Endothelial cell of umbilical vein (primary cell): ENCODE measurements around the gene RNF227. TPM values are rescaled to one million over a fixed set of nuclear protein-coding genes. Genes with fewer than 3 reads are reported as not detected.

Experiments used
- BruUV-seq: library from RNA; stranded (reverse); fragments of 400-500 nt; replicated peaks from 2 replicates; lab custom pipeline; 2021; lab: Mats Ljungman, UMichigan
- CTCF ChIA-PET: fragments of 300-600, 350-600 bp; sonication (Branson Sonifier 250); formaldehyde crosslinking; loops from one replicate; lab custom pipeline; 2021; ENCODE audit warnings: antibody characterized with exemption, inconsistent platforms; lab: Charles Lee
- POLR2A ChIA-PET: fragments of 300-600, 350-600 bp; sonication (Branson Sonifier 250); formaldehyde crosslinking; loops from one replicate; lab custom pipeline; 2021; ENCODE audit warnings: antibody characterized with exemption, inconsistent platforms; lab: Charles Lee
- DNase-seq: peaks from one replicate; pipeline ENCODE4 v3.0.0-alpha.2; 2011; ENCODE audit warnings: low read depth, low spot score
- FAIRE-seq: peaks from 2 replicates; lab custom pipeline; 2011; peaks lifted over from hg19 to GRCh38; lab: Jason Lieb, UNC
- H2AFZ ChIP-seq: 2 replicates; pipeline ENCODE4 v1.6.0; 2012; ENCODE audit warnings: low read depth, low read length, control low read depth, inconsistent platforms
- H3K27ac ChIP-seq: 2 replicates; pipeline ENCODE4 v1.5.1; 2011; ENCODE audit warnings: low read depth, mild to moderate bottlenecking, control low read depth, low read length, moderate library complexity; ENCODE audit not compliant: insufficient read depth
- H3K27me3 ChIP-seq, 2 experiments: 2 replicates each; pipeline versions ENCODE4 v1.6.0 to v1.6.1; 2011; ENCODE audit warnings: low read length in 2 of 2, mixed read lengths in 1 of 2; ENCODE audit not compliant: control insufficient read depth in 2 of 2, insufficient read depth in 2 of 2
- H3K36me3 ChIP-seq, 2 experiments: 2 replicates in 1 of 2; 3 replicates in 1 of 2; pipeline ENCODE4 v1.5.1; 2011; ENCODE audit warnings: low read length in 2 of 2, mild to moderate bottlenecking in 1 of 2, moderate library complexity in 1 of 2; ENCODE audit not compliant: control insufficient read depth in 2 of 2, insufficient read depth in 2 of 2; ENCODE audit errors: extremely low read depth in 1 of 2
- H3K4me1 ChIP-seq: 3 replicates; pipeline ENCODE4 v1.5.1; 2011; ENCODE audit warnings: mild to moderate bottlenecking, low read length; ENCODE audit not compliant: control insufficient read depth, insufficient read depth; ENCODE audit errors: extremely low read depth
- H3K4me2 ChIP-seq: 2 replicates; pipeline ENCODE4 v1.6.1; 2011; ENCODE audit warnings: low read length, control low read depth, mixed read lengths; ENCODE audit not compliant: insufficient read depth
- H3K4me3 ChIP-seq, 3 experiments: fragments of 200-600 bp in 1 of 3; sonication (generic), shearing (Covaris generic) in 1 of 3; replicated peaks in 1 of 3; 2 replicates each; pipeline ENCODE4 v1.5.1; 2011 to 2016; ENCODE audit warnings: control low read depth in 3 of 3, low read length in 3 of 3, mild to moderate bottlenecking in 2 of 3, inconsistent platforms in 1 of 3, low read depth in 1 of 3, moderate library complexity in 1 of 3; ENCODE audit not compliant: insufficient read depth in 1 of 3
- H3K79me2 ChIP-seq: 2 replicates; pipeline ENCODE4 v1.6.0; 2012; ENCODE audit warnings: low read length, inconsistent platforms; ENCODE audit not compliant: control insufficient read depth, insufficient read depth
- H3K9ac ChIP-seq: replicated peaks from 2 replicates; pipeline ENCODE3; 2011; ENCODE audit warnings: low read length, control low read depth; ENCODE audit not compliant: insufficient read depth; ENCODE audit errors: extremely low read depth
- H3K9me1 ChIP-seq: replicated peaks from 3 replicates; pipeline ENCODE4 v1.6.0; 2011; ENCODE audit warnings: mild to moderate bottlenecking, low read length; ENCODE audit not compliant: control insufficient read depth, insufficient read depth; ENCODE audit errors: extremely low read depth
- H3K9me3 ChIP-seq: replicated peaks from 2 replicates; pipeline ENCODE4 v1.5.1; 2012; ENCODE audit warnings: low read length, inconsistent platforms; ENCODE audit not compliant: control insufficient read depth, insufficient read depth
- H4K20me1 ChIP-seq: replicated peaks from 2 replicates; pipeline ENCODE3; 2011; ENCODE audit warnings: mild to moderate bottlenecking, low read length; ENCODE audit not compliant: control insufficient read depth, insufficient read depth; ENCODE audit errors: extremely low read depth
- EZH2 ChIP-seq: IDR thresholded peaks from 2 replicates; pipeline ENCODE4 v1.6.1; 2012; ENCODE audit warnings: borderline replicate concordance, low read depth, mild to moderate bottlenecking, moderate library complexity, low read length, inconsistent platforms; ENCODE audit not compliant: severe bottlenecking
- FOS ChIP-seq: IDR thresholded peaks from 2 replicates; pipeline ENCODE4 v1.6.1; 2011; ENCODE audit warnings: mild to moderate bottlenecking, low read length, moderate library complexity, borderline replicate concordance; ENCODE audit not compliant: insufficient read depth
- GATA2 ChIP-seq: IDR thresholded peaks from 2 replicates; pipeline ENCODE4 v1.7.0; 2011; ENCODE audit warnings: low read depth, mild to moderate bottlenecking, moderate library complexity, mixed read lengths, low read length; ENCODE audit not compliant: insufficient read length, insufficient read depth
- JUN ChIP-seq: IDR thresholded peaks from 2 replicates; pipeline ENCODE4 v1.6.1; 2011; ENCODE audit warnings: borderline replicate concordance, low read depth; ENCODE audit not compliant: insufficient read length, insufficient read depth
- MYC ChIP-seq: IDR thresholded peaks from one replicate; pipeline ENCODE4 v1.6.1; 2011; ENCODE audit warnings: mild to moderate bottlenecking, low read depth, low read length
- POLR2A ChIP-seq: IDR thresholded peaks from 2 replicates; pipeline ENCODE4 v1.6.1; 2012; ENCODE audit warnings: low read depth, mild to moderate bottlenecking, control low read depth, low read length
- POLR2AphosphoS5 ChIP-seq: IDR thresholded peaks from 2 replicates; pipeline ENCODE4 v1.6.1; 2012; ENCODE audit warnings: low read depth, mild to moderate bottlenecking, control low read depth, low read length, moderate library complexity; ENCODE audit not compliant: insufficient read depth
- dilution Hi-C: fragments of 300-500 bp; cut with MboI; formaldehyde crosslinking; loops from one replicate; pipeline ENCODE4 v1.15.0; 2019; ENCODE audit warnings: low sequenced_read_pairs; ENCODE audit not compliant: extremely low pct_ligation_motif_present
- intact Hi-C: fragments of 100-400 bp; cut with micrococcal nuclease; formaldehyde crosslinking; loops from one replicate; pipeline ENCODE4 v1.10.0; 2022
- polyA plus RNA-seq, 4 experiments: library from polyadenylated mRNA; depleted of rRNA in 3 of 4; stranded (reverse) in 3 of 4; unstranded in 1 of 4; fragments of >200 nt; gene quantifications; 2 replicates each; pipeline versions ENCODE4 v1.2.1 to v1.2.3, GENCODE V29; 2011 to 2012; ENCODE audit warnings: missing spikeins in 1 of 4
- total RNA-seq: library from RNA; stranded (reverse); gene quantifications from 2 replicates; pipeline ENCODE4 v1.2.3, GENCODE V29; 2021
- TF ChIP-seq, protein P1 (sequence below): IDR thresholded peaks from 2 replicates; pipeline ENCODE4 v1.6.1; 2011; ENCODE audit not compliant: insufficient read depth, insufficient read length
- TF ChIP-seq, protein P2 (sequence below), 2 donors: IDR thresholded peaks; 1 replicate in 1 of 2; 2 replicates in 1 of 2; pipeline ENCODE4 v1.5.1; 2011; ENCODE audit warnings: low read length in 2 of 2, mild to moderate bottlenecking in 2 of 2, moderate library complexity in 2 of 2, control low read depth in 1 of 2, inconsistent platforms in 1 of 2, low read depth in 1 of 2; ENCODE audit not compliant: insufficient read depth in 1 of 2; ENCODE audit errors: extremely low read depth in 1 of 2

Gene RNF227
- total and polyA plus RNA-seq, 2 donors (not counting 3 experiments of a cell fraction or from before 2014, with no cell fraction given) = 0.58 to 0.76 TPM

DNA sequence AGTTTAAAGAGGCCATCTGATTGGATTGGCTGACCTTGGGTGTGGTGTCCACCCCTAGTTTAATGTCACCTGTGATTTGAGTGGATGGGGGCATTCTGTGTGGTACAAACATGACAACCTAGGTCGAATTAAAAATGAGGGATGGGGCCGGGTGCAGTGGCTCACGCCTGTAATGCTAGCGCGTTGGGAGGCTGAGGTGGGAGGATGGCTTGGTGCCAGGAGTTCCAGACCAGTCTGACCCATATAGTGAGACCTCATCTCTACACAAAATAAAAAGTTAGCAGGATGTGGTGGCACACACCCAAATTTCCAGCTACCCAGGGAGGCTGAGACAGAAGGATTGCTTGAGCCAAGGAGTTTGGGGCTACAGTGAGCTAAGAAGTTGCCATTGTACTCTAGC, 30.4 kb upstream of the RNF227 start:
- no peaks in the 10 kb centered on the region for H3K27me3 ChIP-seq
- no peak overlapping the region for H3K4me3 ChIP-seq
- no peaks in the 10 kb centered on the region for H3K79me2 ChIP-seq
- H3K9me1 ChIP-seq = no peaks in the 10 kb centered on the region
- TF ChIP-seq FOS = no peak
- TF ChIP-seq, protein P1, sequence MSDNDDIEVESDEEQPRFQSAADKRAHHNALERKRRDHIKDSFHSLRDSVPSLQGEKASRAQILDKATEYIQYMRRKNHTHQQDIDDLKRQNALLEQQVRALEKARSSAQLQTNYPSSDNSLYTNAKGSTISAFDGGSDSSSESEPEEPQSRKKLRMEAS = no peak
- no peak for TF ChIP-seq MYC
- TF ChIP-seq GATA2 = no peak
- TF ChIP-seq POLR2A = no peak
- TF ChIP-seq, protein P2, sequence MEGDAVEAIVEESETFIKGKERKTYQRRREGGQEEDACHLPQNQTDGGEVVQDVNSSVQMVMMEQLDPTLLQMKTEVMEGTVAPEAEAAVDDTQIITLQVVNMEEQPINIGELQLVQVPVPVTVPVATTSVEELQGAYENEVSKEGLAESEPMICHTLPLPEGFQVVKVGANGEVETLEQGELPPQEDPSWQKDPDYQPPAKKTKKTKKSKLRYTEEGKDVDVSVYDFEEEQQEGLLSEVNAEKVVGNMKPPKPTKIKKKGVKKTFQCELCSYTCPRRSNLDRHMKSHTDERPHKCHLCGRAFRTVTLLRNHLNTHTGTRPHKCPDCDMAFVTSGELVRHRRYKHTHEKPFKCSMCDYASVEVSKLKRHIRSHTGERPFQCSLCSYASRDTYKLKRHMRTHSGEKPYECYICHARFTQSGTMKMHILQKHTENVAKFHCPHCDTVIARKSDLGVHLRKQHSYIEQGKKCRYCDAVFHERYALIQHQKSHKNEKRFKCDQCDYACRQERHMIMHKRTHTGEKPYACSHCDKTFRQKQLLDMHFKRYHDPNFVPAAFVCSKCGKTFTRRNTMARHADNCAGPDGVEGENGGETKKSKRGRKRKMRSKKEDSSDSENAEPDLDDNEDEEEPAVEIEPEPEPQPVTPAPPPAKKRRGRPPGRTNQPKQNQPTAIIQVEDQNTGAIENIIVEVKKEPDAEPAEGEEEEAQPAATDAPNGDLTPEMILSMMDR (IDR thresholded peaks at IDR 0.05; ENCODE audit: extremely low read depth in 1 of 2, insufficient read depth in 1 of 2, low read depth in 1 of 2, low read length in 2 of 2) = no peak
- no peak for TF ChIP-seq POLR2AphosphoS5
- no peak for TF ChIP-seq JUN
- TF ChIP-seq EZH2 = no peak
- ChIA-PET CTCF (interaction anchor here (1.1 to 1.5 kb wide), 2 partner anchors 42 to 51 kb away, joined by 3 to 4 read pairs; no protein-coding TSS in a partner anchor), POLR2A (no interaction called here)
- no TSS peak for BruUV-seq
- peaks cover 24 to 32% of the 10 kb centered on the region in 2 experiments for H3K36me3 ChIP-seq
- FAIRE-seq = no peak
- no peak overlapping the region for H2AFZ ChIP-seq
- no peak overlapping the region for H3K4me2 ChIP-seq
- intact Hi-C loops (no loop called here), dilution Hi-C loops (no loop called here)
- no peaks in the 10 kb centered on the region for H4K20me1 ChIP-seq
- no peak for DNase-seq
- H3K27ac ChIP-seq = no peak overlapping the region
- H3K9ac ChIP-seq = no peak overlapping the region
- H3K4me1 ChIP-seq = no peaks in the 10 kb centered on the region
- no peaks in the 10 kb centered on the region for H3K9me3 ChIP-seq
